ENCODE data around the gene CIC. TPM values are rescaled to one million over a fixed set of nuclear protein-coding genes. Genes with fewer than 3 reads are reported as not detected.
A peak's percentile ranks its signal among the peaks of the same experiment; 100 is the strongest.

CIC gene
- total and polyA plus RNA-seq, 2 of the 13 experiments (the other 11 are each of a cell fraction or from before 2014, with no cell fraction given), result 5.9 to 8.0 TPM

DNA sequence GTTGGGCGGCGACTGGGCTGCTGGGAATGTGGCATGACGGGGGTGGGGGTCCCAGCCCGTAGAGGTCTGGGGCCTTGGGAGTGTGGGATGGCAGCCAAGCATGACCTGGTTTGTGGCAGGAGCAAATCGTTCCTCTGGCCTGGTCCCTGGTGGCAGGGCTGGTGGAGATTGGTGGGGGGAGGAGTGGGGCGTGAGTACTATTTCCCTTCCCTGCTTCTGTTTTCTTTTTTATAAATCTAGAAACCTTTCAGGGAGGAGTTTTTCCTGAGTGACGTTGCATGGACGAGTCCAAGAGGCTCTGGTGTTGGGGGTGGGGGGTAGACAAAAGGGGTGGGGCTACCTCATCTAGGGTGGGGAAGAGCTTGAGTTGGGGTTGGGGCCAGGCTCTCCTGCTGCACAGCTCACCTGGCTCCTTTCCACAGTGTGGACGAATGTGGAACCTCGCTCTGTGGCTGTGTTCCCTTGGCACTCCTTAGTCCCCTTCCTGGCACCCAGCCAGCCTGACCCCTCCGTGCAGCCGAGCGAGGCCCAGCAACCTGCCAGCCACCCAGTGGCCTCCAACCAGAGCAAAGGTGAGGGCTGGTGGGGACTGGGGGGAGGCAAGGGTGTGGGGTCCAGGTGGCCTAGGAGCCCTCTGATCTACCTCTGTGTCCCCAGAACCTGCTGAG, 17.4 kb downstream of the CIC start:
- no TSS peak for BruUV-seq (replicated peaks)
- FAIRE-seq, result no peak
- H3K9me3 ChIP-seq (ENCODE audit: low read length), result no peaks in the 10 kb centered on the region
- H3K4me3 ChIP-seq (replicated peaks in 1 of 3; ENCODE audit: insufficient read depth in 1 of 3, low read depth in 2 of 3, low read length in 3 of 3), result no peak overlapping the region
- H3K9ac ChIP-seq (ENCODE audit: insufficient read depth, low read depth, low read length), result no peak overlapping the region
- TF ChIP-seq ZC3H13 (CRISPR knock-in tag; IDR thresholded peaks at IDR 0.05) (no peak), ZBTB8A (CRISPR knock-in tag; IDR thresholded peaks at IDR 0.05; ENCODE audit: borderline replicate concordance, low read depth) (no peak), SALL2 (CRISPR knock-in tag; IDR thresholded peaks at IDR 0.05) (no peak), MAFF (IDR thresholded peaks at IDR 0.05; ENCODE audit: low read depth, low read length) (peak; percentile 94; the same call in 1 of the 2 replicates), FOXJ3 (CRISPR knock-in tag; IDR thresholded peaks at IDR 0.05; ENCODE audit: borderline replicate concordance) (no peak), RBFOX2 (IDR thresholded peaks at IDR 0.05; ENCODE audit: low read depth, low read length) (peak; percentile 25; the same call in 1 of the 2 replicates), MED13 (CRISPR knock-in tag; IDR thresholded peaks at IDR 0.05) (no peak), KAT8 (CRISPR knock-in tag; IDR thresholded peaks at IDR 0.05) (no peak), HMGA1 (CRISPR knock-in tag; conservative IDR thresholded peaks at IDR 0.05) (no peak), ZNF878 (CRISPR knock-in tag; IDR thresholded peaks at IDR 0.05) (no peak), ZNF615 (CRISPR knock-in tag; IDR thresholded peaks at IDR 0.05; ENCODE audit: borderline replicate concordance) (no peak), AGO2 (optimal IDR thresholded peaks at IDR 0.05; ENCODE audit: low read depth, low read length) (peak; percentile 35), MAFK (conservative IDR thresholded peaks at IDR 0.05 in 1 of 2, IDR thresholded peaks at IDR 0.05 in 1 of 2; ENCODE audit: low read length in 2 of 2) (peak in 1 of 2 experiments; percentile 96; a peak in 3 of 4 replicates), ZNF720 (CRISPR knock-in tag; IDR thresholded peaks at IDR 0.05) (no peak)
- H3K36me3 ChIP-seq (replicated peaks in 1 of 2; ENCODE audit: control insufficient read depth in 1 of 2, insufficient read depth in 2 of 2, low read length in 2 of 2), result peaks cover 21 to 47% of the 10 kb centered on the region in 2 experiments; a peak in 4 of 5 replicates
- intact Hi-C loops (cut with micrococcal nuclease; ENCODE audit: unreplicated experiment), result no loop called here
- H4K20me1 ChIP-seq (ENCODE audit: insufficient read depth, low read length), result peaks cover 11% of the 10 kb centered on the region; the same call in 1 of the 2 replicates
- peak overlapping the region; percentile 84; the same call in 1 of the 2 replicates for H3K4me2 ChIP-seq (ENCODE audit: low read depth, low read length)
- H3K79me2 ChIP-seq (ENCODE audit: insufficient read depth, low read length), result peaks cover 29% of the 10 kb centered on the region
- H2AFZ ChIP-seq (ENCODE audit: low read length), result no peak overlapping the region
- no peaks in the 10 kb centered on the region; a peak in 1 of 5 replicates for H3K27me3 ChIP-seq (ENCODE audit: control insufficient read depth in 1 of 2, insufficient read depth in 2 of 2, low read length in 2 of 2)
- H3K27ac ChIP-seq (ENCODE audit: extremely low read length, insufficient read depth, low read length), result no peak overlapping the region
- ChIA-PET CTCF (ENCODE audit: low intra/inter-chr PET ratio, low total read pairs) (no interaction called here), POLR2A (no interaction called here)
- no peak for ATAC-seq
- no peak for DNase-seq (ENCODE audit: low spot score)
- WGBS (ENCODE audit: low lambda C conversion rate), result 88% methylated on average over 12 of the region's 13 CpGs
- peaks cover 39% of the 10 kb centered on the region for H3K4me1 ChIP-seq (ENCODE audit: insufficient read depth, low read length)
- in situ Hi-C loops (cut with HindIII; ENCODE audit: extremely low pct_ligation_motif_present, low pct_unique_long_range_greater_than_20kb), result loop anchor here (5.0 kb wide), 1 partner anchor 34 kb away; no protein-coding TSS in a partner anchor
